ENCODE results near the gene DMD. TPM values are rescaled to one million over a fixed set of nuclear protein-coding genes. Genes with fewer than 3 reads are reported as not detected.

DMD gene
- polyA plus RNA-seq, 1 donor from 2014 or later: 21.6 TPM

DNA sequence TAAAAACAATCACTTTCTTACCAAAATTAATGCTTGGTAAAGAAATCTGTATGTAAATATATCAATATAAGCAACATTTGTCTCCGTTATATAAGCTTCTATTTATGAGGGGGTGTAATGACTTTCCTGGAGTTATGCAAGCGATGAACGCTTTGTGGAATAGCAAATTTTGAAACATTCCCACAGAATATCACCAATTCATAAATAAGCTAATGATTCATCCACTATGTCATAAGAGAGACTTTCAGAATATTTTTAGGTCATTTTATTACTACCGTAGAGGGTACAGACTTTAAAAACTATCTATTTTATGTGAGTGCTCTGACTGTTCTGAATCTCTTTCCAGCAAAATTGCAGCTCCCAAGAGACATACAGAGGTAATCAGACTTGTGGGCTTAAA, 1960.0 kb downstream of the DMD start:
- Histone ChIP-seq H3K79me2 (replicated peaks; ENCODE audit: insufficient read depth, low read length) (no peaks in the 10 kb centered on the region), H3K4me2 (ENCODE audit: low read length) (no peak overlapping the region), H3K9ac (ENCODE audit: low read length) (no peak overlapping the region), H3K36me3 (ENCODE audit: insufficient read depth, low read length) (no peaks in the 10 kb centered on the region), H2AFZ (ENCODE audit: low read depth, low read length) (no peak overlapping the region), H3K4me3 (ENCODE audit: low read length) (no peak overlapping the region), H3K27me3 (ENCODE audit: insufficient read depth, low read depth, low read length) (no peaks in the 10 kb centered on the region), H3K9me3 (ENCODE audit: low read length) (no peaks in the 10 kb centered on the region), H4K20me1 (ENCODE audit: insufficient read depth) (no peaks in the 10 kb centered on the region), H3F3A (ENCODE audit: insufficient read depth, low read length, poor library complexity, severe bottlenecking) (no peaks in the 10 kb centered on the region), H3K9me2 (ENCODE audit: insufficient read depth, low read length) (no peaks in the 10 kb centered on the region), H3K27ac (ENCODE audit: low read length) (no peak overlapping the region)
- no peak for TF ChIP-seq TAF1 (IDR thresholded peaks at IDR 0.05; ENCODE audit: low read depth)
- no peak for TF ChIP-seq POLR2AphosphoS5 (IDR thresholded peaks at IDR 0.05)

GRCh38 chrX:31245714-31246113, 1965.6 kb downstream of the DMD start:
- Histone ChIP-seq H3K9me3 (ENCODE audit: low read length) (no peaks in the 10 kb centered on the region), H3K27me3 (ENCODE audit: insufficient read depth, low read depth, low read length) (no peaks in the 10 kb centered on the region), H3K36me3 (ENCODE audit: insufficient read depth, low read length) (no peaks in the 10 kb centered on the region), H3K9ac (ENCODE audit: low read length) (no peak overlapping the region), H3K4me3 (ENCODE audit: low read length) (no peak overlapping the region), H4K20me1 (ENCODE audit: insufficient read depth) (no peaks in the 10 kb centered on the region), H3K27ac (ENCODE audit: low read length) (no peak overlapping the region), H2AFZ (ENCODE audit: low read depth, low read length) (no peak overlapping the region), H3K4me2 (ENCODE audit: low read length) (no peak overlapping the region), H3K9me2 (ENCODE audit: insufficient read depth, low read length) (no peaks in the 10 kb centered on the region), H3F3A (ENCODE audit: insufficient read depth, low read length, poor library complexity, severe bottlenecking) (no peaks in the 10 kb centered on the region), H3K79me2 (replicated peaks; ENCODE audit: insufficient read depth, low read length) (no peaks in the 10 kb centered on the region)
- TF ChIP-seq SMC3 (conservative IDR thresholded peaks at IDR 0.05; ENCODE audit: poor library complexity): no peak
- no peak for TF ChIP-seq CTCF (IDR thresholded peaks at IDR 0.05; ENCODE audit: poor library complexity, severe bottlenecking)

GRCh38 chrX:31243804-31244203, 1967.5 kb downstream of the DMD start:
- Histone ChIP-seq H3K4me2 (ENCODE audit: low read length) (no peak overlapping the region), H3K27me3 (ENCODE audit: insufficient read depth, low read depth, low read length) (no peaks in the 10 kb centered on the region), H4K20me1 (ENCODE audit: insufficient read depth) (no peaks in the 10 kb centered on the region), H3K9me2 (ENCODE audit: insufficient read depth, low read length) (no peaks in the 10 kb centered on the region), H3K79me2 (replicated peaks; ENCODE audit: insufficient read depth, low read length) (no peaks in the 10 kb centered on the region), H2AFZ (ENCODE audit: low read depth, low read length) (no peak overlapping the region), H3K27ac (ENCODE audit: low read length) (no peak overlapping the region), H3K9me3 (ENCODE audit: low read length) (no peaks in the 10 kb centered on the region), H3F3A (ENCODE audit: insufficient read depth, low read length, poor library complexity, severe bottlenecking) (no peaks in the 10 kb centered on the region), H3K9ac (ENCODE audit: low read length) (no peak overlapping the region), H3K36me3 (ENCODE audit: insufficient read depth, low read length) (no peaks in the 10 kb centered on the region), H3K4me3 (ENCODE audit: low read length) (no peak overlapping the region)
- TF ChIP-seq EZH2 (IDR thresholded peaks at IDR 0.05; ENCODE audit: borderline replicate concordance, insufficient read depth, low read length, poor library complexity, severe bottlenecking) (no peak), CTCF (IDR thresholded peaks at IDR 0.05; ENCODE audit: poor library complexity, severe bottlenecking) (no peak), POLR2AphosphoS5 (IDR thresholded peaks at IDR 0.05) (no peak), RAD21 (conservative IDR thresholded peaks at IDR 0.05) (no peak), REST (IDR thresholded peaks at IDR 0.05; ENCODE audit: borderline replicate concordance) (no peak), EP300 (conservative IDR thresholded peaks at IDR 0.05; ENCODE audit: poor library complexity, severe bottlenecking) (no peak), MXI1 (conservative IDR thresholded peaks at IDR 0.05; ENCODE audit: poor library complexity, severe bottlenecking) (no peak)
